HCT116 (cell line): Measurements from ENCODE around the gene FOXP1.

ENCODE experiments used
- ATF3 ChIP-seq: IDR thresholded peaks from 2 replicates; pipeline ENCODE4 v1.6.1; 2012
- CEBPB ChIP-seq: IDR thresholded peaks from 2 replicates; pipeline ENCODE4 v1.6.1; 2012; ENCODE audit warnings: low read depth
- CTCF ChIP-seq, 3 experiments: fragments of 200-600 bp in 1 of 3; sonication (generic) in 1 of 3; IDR thresholded peaks in 2 of 3; conservative IDR thresholded peaks in 1 of 3; 2 replicates each; pipeline ENCODE4 v1.5.1; 2012 to 2017; ENCODE audit warnings: low read depth in 2 of 3, low read length in 2 of 3, antibody characterized with exemption in 1 of 3, borderline replicate concordance in 1 of 3, control low read depth in 1 of 3, mild to moderate bottlenecking in 1 of 3, mixed read lengths in 1 of 3, mixed run types in 1 of 3, moderate library complexity in 1 of 3; ENCODE audit not compliant: insufficient read depth in 1 of 3
- EGR1 ChIP-seq: IDR thresholded peaks from 2 replicates; pipeline ENCODE4 v1.6.1; 2012; ENCODE audit warnings: low read depth
- EZH2 ChIP-seq: fragments of 200-600 bp; sonication (generic); IDR thresholded peaks from 2 replicates; pipeline ENCODE4 v1.6.1; 2017; ENCODE audit warnings: antibody characterized with exemption, mixed run types
- JUND ChIP-seq: IDR thresholded peaks from 2 replicates; pipeline ENCODE4 v1.6.1; 2012
- MAX ChIP-seq: IDR thresholded peaks from 2 replicates; pipeline ENCODE4 v1.6.1; 2012
- POLR2A ChIP-seq: IDR thresholded peaks from 2 replicates; pipeline ENCODE4 v1.7.0; 2011; ENCODE audit warnings: borderline replicate concordance; ENCODE audit not compliant: insufficient read depth, insufficient read length; ENCODE audit errors: extremely low read depth
- POLR2AphosphoS5 ChIP-seq: IDR thresholded peaks from 2 replicates; pipeline ENCODE4 v1.6.1; 2011; ENCODE audit warnings: mild to moderate bottlenecking, low read depth, low read length, moderate library complexity
- RAD21 ChIP-seq: IDR thresholded peaks from 2 replicates; pipeline ENCODE4 v1.6.1; 2012; ENCODE audit warnings: low read depth, mild to moderate bottlenecking
- REST ChIP-seq: IDR thresholded peaks from 2 replicates; pipeline ENCODE4 v1.6.1; 2012; ENCODE audit warnings: low read depth
- SRF ChIP-seq: IDR thresholded peaks from 2 replicates; pipeline ENCODE4 v1.6.1; 2012; ENCODE audit warnings: low read depth
- TCF7L2 ChIP-seq: IDR thresholded peaks from 2 replicates; pipeline ENCODE4 v1.7.0; 2011; ENCODE audit warnings: borderline replicate concordance, inconsistent platforms; ENCODE audit not compliant: insufficient read depth, insufficient read length; ENCODE audit errors: extremely low read depth
- ZBTB33 ChIP-seq: IDR thresholded peaks from 2 replicates; pipeline ENCODE4 v1.6.1; 2011; ENCODE audit warnings: mild to moderate bottlenecking, low read length, moderate library complexity; ENCODE audit not compliant: insufficient replicate concordance; ENCODE audit errors: extremely low read depth

GRCh38 chr3:71351403-71352149 lies 232.0 kb downstream of the FOXP1 start:
- TF ChIP-seq REST (no peak), CTCF (IDR thresholded peaks at IDR 0.05 in 2 of 3, conservative IDR thresholded peaks at IDR 0.05 in 1 of 3; ENCODE audit: borderline replicate concordance in 1 of 3, insufficient read depth in 1 of 3, low read depth in 2 of 3, low read length in 2 of 3) (no peak), EZH2 (no peak), MAX (no peak), JUND (no peak), POLR2A (no peak), ZBTB33 (no peak), TCF7L2 (no peak), POLR2AphosphoS5 (no peak), ATF3 (no peak), CEBPB (no peak), EGR1 (no peak), RAD21 (no peak), SRF (no peak)
